ENCODE results near the gene RBM42. TPM values are rescaled to one million over a fixed set of nuclear protein-coding genes. Genes with fewer than 3 reads are reported as not detected.
A peak's percentile ranks its signal among the peaks of the same experiment; 100 is the strongest.

Gene RBM42
- total and polyA plus RNA-seq, 2 of the 13 experiments (the other 11 are each of a cell fraction or from before 2014, with no cell fraction given) = 27.2 to 55.3 TPM

DNA sequence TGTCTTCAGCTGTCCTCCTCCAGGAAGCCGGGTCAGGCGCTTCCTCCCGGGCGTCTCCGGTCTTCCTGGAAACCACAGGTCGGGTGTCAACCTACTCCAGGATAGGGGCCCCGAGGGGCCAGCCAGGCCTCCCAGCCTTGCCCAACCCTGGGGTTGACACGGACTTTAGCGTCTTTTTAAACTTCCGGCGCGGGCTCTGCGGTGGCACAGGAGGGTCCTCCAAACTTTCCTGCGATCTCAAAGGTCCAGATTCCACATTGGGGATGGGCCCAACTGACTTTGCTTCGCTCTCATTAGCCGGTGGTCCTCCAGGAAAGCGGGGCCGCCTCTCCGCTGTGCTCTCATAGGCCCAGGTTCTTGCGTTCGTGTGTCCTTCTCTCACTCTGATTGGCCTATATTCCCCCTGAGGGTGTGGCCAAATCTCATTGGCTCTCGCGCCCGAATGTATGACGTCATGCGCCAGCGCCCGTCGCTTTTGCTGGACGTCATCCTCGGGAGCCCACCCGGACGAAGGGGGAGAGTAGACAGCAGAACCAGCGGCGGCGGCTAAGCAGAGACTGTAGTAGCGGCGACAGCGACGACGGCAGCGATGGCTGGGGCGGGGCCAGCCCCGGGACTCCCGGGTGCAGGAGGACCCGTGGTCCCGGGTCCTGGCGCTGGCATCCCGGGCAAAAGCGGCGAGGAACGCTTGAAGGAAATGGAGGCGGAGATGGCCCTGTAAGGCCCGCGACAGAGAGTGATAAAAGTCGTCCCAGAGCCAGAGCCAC lies at the start of gene RBM42 (continued):
- TF ChIP-seq, protein P1, sequence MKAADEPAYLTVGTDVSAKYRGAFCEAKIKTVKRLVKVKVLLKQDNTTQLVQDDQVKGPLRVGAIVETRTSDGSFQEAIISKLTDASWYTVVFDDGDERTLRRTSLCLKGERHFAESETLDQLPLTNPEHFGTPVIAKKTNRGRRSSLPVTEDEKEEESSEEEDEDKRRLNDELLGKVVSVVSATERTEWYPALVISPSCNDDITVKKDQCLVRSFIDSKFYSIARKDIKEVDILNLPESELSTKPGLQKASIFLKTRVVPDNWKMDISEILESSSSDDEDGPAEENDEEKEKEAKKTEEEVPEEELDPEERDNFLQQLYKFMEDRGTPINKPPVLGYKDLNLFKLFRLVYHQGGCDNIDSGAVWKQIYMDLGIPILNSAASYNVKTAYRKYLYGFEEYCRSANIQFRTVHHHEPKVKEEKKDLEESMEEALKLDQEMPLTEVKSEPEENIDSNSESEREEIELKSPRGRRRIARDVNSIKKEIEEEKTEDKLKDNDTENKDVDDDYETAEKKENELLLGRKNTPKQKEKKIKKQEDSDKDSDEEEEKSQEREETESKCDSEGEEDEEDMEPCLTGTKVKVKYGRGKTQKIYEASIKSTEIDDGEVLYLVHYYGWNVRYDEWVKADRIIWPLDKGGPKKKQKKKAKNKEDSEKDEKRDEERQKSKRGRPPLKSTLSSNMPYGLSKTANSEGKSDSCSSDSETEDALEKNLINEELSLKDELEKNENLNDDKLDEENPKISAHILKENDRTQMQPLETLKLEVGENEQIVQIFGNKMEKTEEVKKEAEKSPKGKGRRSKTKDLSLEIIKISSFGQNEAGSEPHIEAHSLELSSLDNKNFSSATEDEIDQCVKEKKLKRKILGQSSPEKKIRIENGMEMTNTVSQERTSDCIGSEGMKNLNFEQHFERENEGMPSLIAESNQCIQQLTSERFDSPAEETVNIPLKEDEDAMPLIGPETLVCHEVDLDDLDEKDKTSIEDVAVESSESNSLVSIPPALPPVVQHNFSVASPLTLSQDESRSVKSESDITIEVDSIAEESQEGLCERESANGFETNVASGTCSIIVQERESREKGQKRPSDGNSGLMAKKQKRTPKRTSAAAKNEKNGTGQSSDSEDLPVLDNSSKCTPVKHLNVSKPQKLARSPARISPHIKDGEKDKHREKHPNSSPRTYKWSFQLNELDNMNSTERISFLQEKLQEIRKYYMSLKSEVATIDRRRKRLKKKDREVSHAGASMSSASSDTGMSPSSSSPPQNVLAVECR (CRISPR knock-in tag; IDR thresholded peaks at IDR 0.05; ENCODE audit: borderline replicate concordance) = peak; percentile 91; the same call in 1 of the 2 replicates
- TF ChIP-seq, protein P2, sequence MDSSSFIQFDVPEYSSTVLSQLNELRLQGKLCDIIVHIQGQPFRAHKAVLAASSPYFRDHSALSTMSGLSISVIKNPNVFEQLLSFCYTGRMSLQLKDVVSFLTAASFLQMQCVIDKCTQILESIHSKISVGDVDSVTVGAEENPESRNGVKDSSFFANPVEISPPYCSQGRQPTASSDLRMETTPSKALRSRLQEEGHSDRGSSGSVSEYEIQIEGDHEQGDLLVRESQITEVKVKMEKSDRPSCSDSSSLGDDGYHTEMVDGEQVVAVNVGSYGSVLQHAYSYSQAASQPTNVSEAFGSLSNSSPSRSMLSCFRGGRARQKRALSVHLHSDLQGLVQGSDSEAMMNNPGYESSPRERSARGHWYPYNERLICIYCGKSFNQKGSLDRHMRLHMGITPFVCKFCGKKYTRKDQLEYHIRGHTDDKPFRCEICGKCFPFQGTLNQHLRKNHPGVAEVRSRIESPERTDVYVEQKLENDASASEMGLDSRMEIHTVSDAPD (CRISPR knock-in tag; IDR thresholded peaks at IDR 0.05) = no peak
- TF ChIP-seq ZNF761 (CRISPR knock-in tag; conservative IDR thresholded peaks at IDR 0.05) = 0 out of 2 replicates have a peak, but pooled peaks have one; percentile 42
- no peak for TF ChIP-seq ZNF12 (CRISPR knock-in tag; IDR thresholded peaks at IDR 0.05)
- TF ChIP-seq ZNF75D (CRISPR knock-in tag; IDR thresholded peaks at IDR 0.05; ENCODE audit: borderline replicate concordance) = no peak
- peak; percentile 46 for TF ChIP-seq RAD21 (CRISPR knock-in tag; IDR thresholded peaks at IDR 0.05)
- no peak for TF ChIP-seq KAT7 (CRISPR knock-in tag; IDR thresholded peaks at IDR 0.05; ENCODE audit: borderline replicate concordance)
- TF ChIP-seq, protein P3, sequence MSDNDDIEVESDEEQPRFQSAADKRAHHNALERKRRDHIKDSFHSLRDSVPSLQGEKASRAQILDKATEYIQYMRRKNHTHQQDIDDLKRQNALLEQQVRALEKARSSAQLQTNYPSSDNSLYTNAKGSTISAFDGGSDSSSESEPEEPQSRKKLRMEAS (IDR thresholded peaks at IDR 0.05) = peak; percentile 69
- peak; percentile 90 for TF ChIP-seq SAP130 (CRISPR knock-in tag; IDR thresholded peaks at IDR 0.05; ENCODE audit: low read depth)
- TF ChIP-seq KLF6 (CRISPR knock-in tag; IDR thresholded peaks at IDR 0.05) = no peak
- TF ChIP-seq MLLT10 (CRISPR knock-in tag; IDR thresholded peaks at IDR 0.05) = no peak
- no peak for TF ChIP-seq ZNF430 (CRISPR knock-in tag; IDR thresholded peaks at IDR 0.05)
- TF ChIP-seq MAFK (conservative IDR thresholded peaks at IDR 0.05 in 1 of 2, IDR thresholded peaks at IDR 0.05 in 1 of 2; ENCODE audit: low read length in 2 of 2) = peak in 1 of 2 experiments; percentile 56; a peak in 1 of 4 replicates
- no peak for TF ChIP-seq ZNF589 (CRISPR knock-in tag; conservative IDR thresholded peaks at IDR 0.05)
- no peak for TF ChIP-seq GTF2F1 (IDR thresholded peaks at IDR 0.05; ENCODE audit: low read length)
- peak; percentile 96 for TF ChIP-seq THAP11 (CRISPR knock-in tag; IDR thresholded peaks at IDR 0.05)
- peak; percentile 76; the same call in 1 of the 2 replicates for TF ChIP-seq ZNF205 (CRISPR knock-in tag; IDR thresholded peaks at IDR 0.05)
- TF ChIP-seq, protein P4, sequence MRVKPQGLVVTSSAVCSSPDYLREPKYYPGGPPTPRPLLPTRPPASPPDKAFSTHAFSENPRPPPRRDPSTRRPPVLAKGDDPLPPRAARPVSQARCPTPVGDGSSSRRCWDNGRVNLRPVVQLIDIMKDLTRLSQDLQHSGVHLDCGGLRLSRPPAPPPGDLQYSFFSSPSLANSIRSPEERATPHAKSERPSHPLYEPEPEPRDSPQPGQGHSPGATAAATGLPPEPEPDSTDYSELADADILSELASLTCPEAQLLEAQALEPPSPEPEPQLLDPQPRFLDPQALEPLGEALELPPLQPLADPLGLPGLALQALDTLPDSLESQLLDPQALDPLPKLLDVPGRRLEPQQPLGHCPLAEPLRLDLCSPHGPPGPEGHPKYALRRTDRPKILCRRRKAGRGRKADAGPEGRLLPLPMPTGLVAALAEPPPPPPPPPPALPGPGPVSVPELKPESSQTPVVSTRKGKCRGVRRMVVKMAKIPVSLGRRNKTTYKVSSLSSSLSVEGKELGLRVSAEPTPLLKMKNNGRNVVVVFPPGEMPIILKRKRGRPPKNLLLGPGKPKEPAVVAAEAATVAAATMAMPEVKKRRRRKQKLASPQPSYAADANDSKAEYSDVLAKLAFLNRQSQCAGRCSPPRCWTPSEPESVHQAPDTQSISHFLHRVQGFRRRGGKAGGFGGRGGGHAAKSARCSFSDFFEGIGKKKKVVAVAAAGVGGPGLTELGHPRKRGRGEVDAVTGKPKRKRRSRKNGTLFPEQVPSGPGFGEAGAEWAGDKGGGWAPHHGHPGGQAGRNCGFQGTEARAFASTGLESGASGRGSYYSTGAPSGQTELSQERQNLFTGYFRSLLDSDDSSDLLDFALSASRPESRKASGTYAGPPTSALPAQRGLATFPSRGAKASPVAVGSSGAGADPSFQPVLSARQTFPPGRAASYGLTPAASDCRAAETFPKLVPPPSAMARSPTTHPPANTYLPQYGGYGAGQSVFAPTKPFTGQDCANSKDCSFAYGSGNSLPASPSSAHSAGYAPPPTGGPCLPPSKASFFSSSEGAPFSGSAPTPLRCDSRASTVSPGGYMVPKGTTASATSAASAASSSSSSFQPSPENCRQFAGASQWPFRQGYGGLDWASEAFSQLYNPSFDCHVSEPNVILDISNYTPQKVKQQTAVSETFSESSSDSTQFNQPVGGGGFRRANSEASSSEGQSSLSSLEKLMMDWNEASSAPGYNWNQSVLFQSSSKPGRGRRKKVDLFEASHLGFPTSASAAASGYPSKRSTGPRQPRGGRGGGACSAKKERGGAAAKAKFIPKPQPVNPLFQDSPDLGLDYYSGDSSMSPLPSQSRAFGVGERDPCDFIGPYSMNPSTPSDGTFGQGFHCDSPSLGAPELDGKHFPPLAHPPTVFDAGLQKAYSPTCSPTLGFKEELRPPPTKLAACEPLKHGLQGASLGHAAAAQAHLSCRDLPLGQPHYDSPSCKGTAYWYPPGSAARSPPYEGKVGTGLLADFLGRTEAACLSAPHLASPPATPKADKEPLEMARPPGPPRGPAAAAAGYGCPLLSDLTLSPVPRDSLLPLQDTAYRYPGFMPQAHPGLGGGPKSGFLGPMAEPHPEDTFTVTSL (CRISPR knock-in tag; IDR thresholded peaks at IDR 0.05; ENCODE audit: borderline replicate concordance) = no peak; the same call in 1 of the 2 replicates
